Neuronal stem cell (in vitro differentiated cells): ENCODE results near the gene RELA.

ENCODE experiments used
- DNase-seq: peaks from one replicate; pipeline ENCODE4 v3.0.0-alpha.2; 2013; ENCODE audit warnings: low spot score
- H2AFZ ChIP-seq: one replicate; pipeline ENCODE4 v1.6.1; 2013; ENCODE audit warnings: mild to moderate bottlenecking, low read length, inconsistent platforms
- H2AK5ac ChIP-seq: 2 replicates; pipeline ENCODE4 v1.6.1; 2013; ENCODE audit warnings: low read depth, mild to moderate bottlenecking, inconsistent platforms, low read length, moderate library complexity, mixed read lengths
- H2BK120ac ChIP-seq: 2 replicates; pipeline ENCODE4 v1.6.1; 2013; ENCODE audit warnings: low read depth, mild to moderate bottlenecking, inconsistent platforms, low read length, moderate library complexity, mixed read lengths
- H2BK12ac ChIP-seq: one replicate; pipeline ENCODE4 v1.6.1; 2013; ENCODE audit warnings: low read length, inconsistent platforms
- H2BK15ac ChIP-seq: 2 replicates; pipeline ENCODE4 v1.6.1; 2013; ENCODE audit warnings: mild to moderate bottlenecking, low read length, inconsistent platforms, mixed read lengths
- H2BK5ac ChIP-seq: one replicate; pipeline ENCODE4 v1.6.1; 2013; ENCODE audit warnings: inconsistent platforms, mild to moderate bottlenecking, low read length, moderate library complexity
- H3K14ac ChIP-seq: one replicate; pipeline ENCODE4 v1.6.1; 2013; ENCODE audit warnings: low read length, inconsistent platforms
- H3K18ac ChIP-seq: 2 replicates; pipeline ENCODE4 v1.6.1; 2013; ENCODE audit warnings: low read length, inconsistent platforms
- H3K23ac ChIP-seq: 2 replicates; pipeline ENCODE4 v1.6.1; 2013; ENCODE audit warnings: low read depth, mild to moderate bottlenecking, mixed read lengths, low read length, inconsistent platforms; ENCODE audit not compliant: poor library complexity
- H3K27ac ChIP-seq: replicated peaks from 3 replicates; pipeline ENCODE4 v1.5.1; 2013; ENCODE audit warnings: low read length, inconsistent platforms
- H3K27me3 ChIP-seq, 3 experiments: 2 replicates each; pipeline ENCODE4 v1.6.1; 2013; ENCODE audit warnings: low read length in 3 of 3, mild to moderate bottlenecking in 2 of 3, inconsistent platforms in 1 of 3, low read depth in 1 of 3, mixed read lengths in 1 of 3, moderate library complexity in 1 of 3; ENCODE audit not compliant: control insufficient read depth in 3 of 3, insufficient read depth in 3 of 3
- H3K36me3 ChIP-seq, 2 donors: replicated peaks in 1 of 2; 2 replicates each; pipeline ENCODE4 v1.6.1; 2013; ENCODE audit warnings: low read length in 2 of 2; ENCODE audit not compliant: control insufficient read depth in 2 of 2, insufficient read depth in 2 of 2
- H3K4ac ChIP-seq: 2 replicates; pipeline ENCODE4 v1.6.1; 2013; ENCODE audit warnings: inconsistent platforms, mild to moderate bottlenecking, low read length, moderate library complexity
- H3K4me1 ChIP-seq, 2 donors: 1 replicate in 1 of 2; 2 replicates in 1 of 2; pipeline ENCODE4 v1.6.1; 2013; ENCODE audit warnings: low read length in 2 of 2, low read depth in 1 of 2; ENCODE audit not compliant: control insufficient read depth in 2 of 2, insufficient read depth in 1 of 2
- H3K4me2 ChIP-seq: one replicate; pipeline ENCODE4 v1.6.1; 2013; ENCODE audit warnings: mild to moderate bottlenecking, low read length, inconsistent platforms; ENCODE audit not compliant: insufficient read depth, poor library complexity, severe bottlenecking
- H3K4me3 ChIP-seq, 2 donors: 2 replicates each; pipeline ENCODE4 v1.5.1; 2013; ENCODE audit warnings: low read length in 2 of 2, mild to moderate bottlenecking in 2 of 2, inconsistent platforms in 1 of 2, moderate library complexity in 1 of 2
- H3K79me1 ChIP-seq: one replicate; pipeline ENCODE4 v1.6.1; 2013; ENCODE audit warnings: low read depth, mild to moderate bottlenecking, inconsistent platforms, low read length, moderate library complexity
- H3K9ac ChIP-seq: one replicate; pipeline ENCODE4 v1.6.1; 2013; ENCODE audit warnings: mild to moderate bottlenecking, low read depth, low read length, inconsistent platforms; ENCODE audit not compliant: poor library complexity
- H3K9me3 ChIP-seq, 2 donors: replicated peaks in 1 of 2; 2 replicates each; pipeline versions ENCODE3 to v1.6.1; 2013; ENCODE audit warnings: low read length in 2 of 2, mild to moderate bottlenecking in 2 of 2, inconsistent platforms in 1 of 2, low read depth in 1 of 2, mixed read lengths in 1 of 2, moderate library complexity in 1 of 2; ENCODE audit not compliant: control insufficient read depth in 2 of 2, insufficient read depth in 1 of 2
- H4K8ac ChIP-seq: one replicate; pipeline ENCODE4 v1.6.1; 2013; ENCODE audit warnings: low read depth, mild to moderate bottlenecking, inconsistent platforms, low read length, moderate library complexity
- H4K91ac ChIP-seq: one replicate; pipeline ENCODE4 v1.6.1; 2013; ENCODE audit warnings: low read length, low read depth, mild to moderate bottlenecking, inconsistent platforms; ENCODE audit not compliant: poor library complexity
- WGBS, 2 donors: extraction: QIAGEN DNeasy Blood & Tissue Kit; methylation state at CpG; one replicate each; pipeline ENCODE4 v1.1.7; 2013; ENCODE audit warnings: missing lambda C conversion rate in 2 of 2, mixed read lengths in 1 of 2; ENCODE audit not compliant: insufficient read length in 2 of 2, insufficient replicate concordance in 1 of 2; ENCODE audit errors: extremely low coverage in 2 of 2; 5-methylcytosine and 5-hydroxymethylcytosine counted together

Gene RELA

GRCh38 chr11:65651339-65651588 is 11.5 kb downstream of the RELA start:
- no peak overlapping the region for H2BK5ac ChIP-seq
- no peak overlapping the region for H4K91ac ChIP-seq
- H3K23ac ChIP-seq: peak overlapping the region; percentile 58
- H3K36me3 ChIP-seq: peaks cover 17 to 41% of the 10 kb centered on the region in 2 donors
- no peak overlapping the region for H2AK5ac ChIP-seq
- H3K4me2 ChIP-seq: no peak overlapping the region
- no peak overlapping the region for H2AFZ ChIP-seq
- H3K4ac ChIP-seq: no peak overlapping the region
- no peak overlapping the region for H3K9ac ChIP-seq
- no CpG with 5 or more reads among the region's 3 CpGs for WGBS, 2 donors
- no peak overlapping the region for H3K18ac ChIP-seq
- DNase-seq: no peak
- H3K9me3 ChIP-seq: no peaks in the 10 kb centered on the region
- no peak overlapping the region for H3K27ac ChIP-seq
- no peak overlapping the region for H4K8ac ChIP-seq
- H3K79me1 ChIP-seq: no peaks in the 10 kb centered on the region
- H2BK15ac ChIP-seq: no peak overlapping the region
- H3K4me1 ChIP-seq: peaks cover 14 to 16% of the 10 kb centered on the region in 2 donors
- H2BK12ac ChIP-seq: no peak overlapping the region
- no peak overlapping the region for H3K14ac ChIP-seq
- H3K27me3 ChIP-seq: peaks cover 0 to 17% (median 0%) of the 10 kb centered on the region in 3 experiments
- no peak overlapping the region for H3K4me3 ChIP-seq
- H2BK120ac ChIP-seq: no peak overlapping the region

- Histone ChIP-seq H3K27ac (no peak overlapping the region), H2BK12ac (peak overlapping the region; percentile 16), H3K36me3 (peaks cover 12 to 41% of the 10 kb centered on the region in 2 donors), H3K14ac (no peak overlapping the region), H3K79me1 (no peaks in the 10 kb centered on the region), H2BK5ac (peak overlapping the region; percentile 62), H3K18ac (no peak overlapping the region), H2AK5ac (peak overlapping the region; percentile 6), H2BK15ac (peak overlapping the region; percentile 59), H4K91ac (no peak overlapping the region), H3K4me2 (no peak overlapping the region), H3K23ac (peak overlapping the region; percentile 58), H3K9ac (no peak overlapping the region), H4K8ac (no peak overlapping the region), H3K4me3 (no peak overlapping the region), H2BK120ac (no peak overlapping the region), H2AFZ (no peak overlapping the region), H3K4ac (no peak overlapping the region), H3K27me3 (peaks cover 0 to 17% (median 0%) of the 10 kb centered on the region in 3 experiments), H3K9me3 (no peaks in the 10 kb centered on the region), H3K4me1 (peaks cover 14 to 16% of the 10 kb centered on the region in 2 donors)
- WGBS, 2 donors: no CpG with 5 or more reads among the region's 20 CpGs
- no peak for DNase-seq
Measured at GRCh38 chr11:65650547-65651338, 12.0 kb downstream of the RELA start.

- H2AK5ac ChIP-seq: peak overlapping the region; percentile 74
- peak overlapping the region; percentile 4 for H3K9ac ChIP-seq
- no peak overlapping the region for H3K4me3 ChIP-seq
- peaks cover 4 to 34% of the 10 kb centered on the region in 2 donors for H3K36me3 ChIP-seq
- no peak overlapping the region for H3K27ac ChIP-seq
- no peaks in the 10 kb centered on the region for H3K9me3 ChIP-seq
- H3K4me2 ChIP-seq: no peak overlapping the region
- no peak overlapping the region for H4K91ac ChIP-seq
- H4K8ac ChIP-seq: no peak overlapping the region
- H3K23ac ChIP-seq: peak overlapping the region; percentile 77
- no peaks in the 10 kb centered on the region for H3K79me1 ChIP-seq
- peaks cover 14 to 16% of the 10 kb centered on the region in 2 donors for H3K4me1 ChIP-seq
- H2BK120ac ChIP-seq: no peak overlapping the region
- H3K14ac ChIP-seq: peak overlapping the region; percentile 17
- DNase-seq: no peak
- H2BK5ac ChIP-seq: peak overlapping the region; percentile 62
- peaks cover 0 to 17% (median 0%) of the 10 kb centered on the region in 3 experiments for H3K27me3 ChIP-seq
- H2BK15ac ChIP-seq: no peak overlapping the region
- H3K4ac ChIP-seq: no peak overlapping the region
- peak overlapping the region; percentile 81 for H2BK12ac ChIP-seq
- no peak overlapping the region for H2AFZ ChIP-seq
- H3K18ac ChIP-seq: peak overlapping the region; percentile 45
- WGBS, 2 donors: no CpG with 5 or more reads among the region's 16 CpGs
Measured at GRCh38 chr11:65649656-65650546, 12.8 kb downstream of the RELA start.

- Histone ChIP-seq H3K14ac (peak overlapping the region; percentile 12), H3K23ac (no peak overlapping the region), H3K4me3 (no peak overlapping the region), H3K4me1 (peaks cover 14 to 16% of the 10 kb centered on the region in 2 donors), H2BK120ac (no peak overlapping the region), H2AK5ac (peak overlapping the region; percentile 74), H3K36me3 (peaks cover 0 to 29% of the 10 kb centered on the region in 2 donors), H4K8ac (no peak overlapping the region), H2BK15ac (no peak overlapping the region), H3K27ac (no peak overlapping the region), H3K9me3 (no peaks in the 10 kb centered on the region), H2BK5ac (no peak overlapping the region), H3K4me2 (no peak overlapping the region), H3K4ac (no peak overlapping the region), H2AFZ (no peak overlapping the region), H3K9ac (no peak overlapping the region), H4K91ac (no peak overlapping the region), H3K18ac (peak overlapping the region; percentile 11), H3K79me1 (no peaks in the 10 kb centered on the region), H2BK12ac (peak overlapping the region; percentile 54), H3K27me3 (peaks cover 0 to 17% (median 0%) of the 10 kb centered on the region in 3 experiments)
- WGBS, 2 donors: no CpG with 5 or more reads among the region's 12 CpGs
- no peak for DNase-seq
Measured at GRCh38 chr11:65648997-65649493, 13.7 kb downstream of the RELA start.
